NB4 (cell line): ENCODE results near the gene PGGHG.

ENCODE experiments used
- DNase-seq: peaks from one replicate; pipeline ENCODE4 v3.0.0; 2010; ENCODE audit warnings: low read depth
- H3K4me3 ChIP-seq: one replicate; pipeline ENCODE4 v1.5.1; 2011; ENCODE audit warnings: mild to moderate bottlenecking, low read depth, low read length, moderate library complexity
- MYC ChIP-seq: IDR thresholded peaks from 2 replicates; pipeline ENCODE4 v1.6.1; 2011; ENCODE audit warnings: low read depth, low read length
- POLR2A ChIP-seq: IDR thresholded peaks from 2 replicates; pipeline ENCODE4 v1.6.1; 2011; ENCODE audit warnings: mild to moderate bottlenecking; ENCODE audit not compliant: insufficient read length; ENCODE audit errors: extremely low read depth
- TF ChIP-seq, protein P1 (sequence below): IDR thresholded peaks from 2 replicates; pipeline ENCODE4 v1.6.1; 2011; ENCODE audit warnings: low read depth, low read length
- TF ChIP-seq, protein P2 (sequence below): IDR thresholded peaks from one replicate; pipeline ENCODE4 v1.5.1; 2012; ENCODE audit warnings: low read depth, low read length

The PGGHG gene

DNA sequence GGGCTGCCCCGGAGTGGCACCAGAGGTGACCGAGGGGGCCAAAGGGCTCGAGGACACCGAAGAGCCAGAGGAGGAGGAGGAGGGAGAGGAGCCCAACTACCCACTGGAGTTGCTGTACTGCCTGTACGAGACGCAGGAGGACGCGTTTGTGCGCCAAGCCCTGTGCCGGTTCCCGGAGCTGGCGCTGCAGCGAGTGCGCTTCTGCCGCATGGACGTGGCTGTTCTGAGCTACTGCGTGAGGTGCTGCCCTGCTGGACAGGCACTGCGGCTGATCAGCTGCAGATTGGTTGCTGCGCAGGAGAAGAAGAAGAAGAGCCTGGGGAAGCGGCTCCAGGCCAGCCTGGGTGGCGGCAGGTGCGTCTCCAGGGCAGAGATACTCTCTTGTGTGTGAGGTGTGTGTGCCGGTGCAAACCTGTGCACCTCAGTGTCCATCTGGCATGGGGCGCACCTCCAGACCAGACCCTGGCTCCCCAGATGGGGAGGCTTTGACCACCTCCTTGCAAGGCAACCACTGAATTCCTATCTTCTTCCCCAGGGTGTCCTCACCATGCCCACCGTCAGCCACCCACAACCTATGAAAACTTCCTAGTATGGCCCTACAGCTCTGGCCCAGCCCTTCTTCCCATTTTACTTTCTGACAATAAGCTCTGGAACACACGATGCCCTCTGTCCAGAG, 7.3 kb upstream of the PGGHG start:
- TF ChIP-seq, protein P1, sequence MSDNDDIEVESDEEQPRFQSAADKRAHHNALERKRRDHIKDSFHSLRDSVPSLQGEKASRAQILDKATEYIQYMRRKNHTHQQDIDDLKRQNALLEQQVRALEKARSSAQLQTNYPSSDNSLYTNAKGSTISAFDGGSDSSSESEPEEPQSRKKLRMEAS, result no peak
- TF ChIP-seq, protein P2, sequence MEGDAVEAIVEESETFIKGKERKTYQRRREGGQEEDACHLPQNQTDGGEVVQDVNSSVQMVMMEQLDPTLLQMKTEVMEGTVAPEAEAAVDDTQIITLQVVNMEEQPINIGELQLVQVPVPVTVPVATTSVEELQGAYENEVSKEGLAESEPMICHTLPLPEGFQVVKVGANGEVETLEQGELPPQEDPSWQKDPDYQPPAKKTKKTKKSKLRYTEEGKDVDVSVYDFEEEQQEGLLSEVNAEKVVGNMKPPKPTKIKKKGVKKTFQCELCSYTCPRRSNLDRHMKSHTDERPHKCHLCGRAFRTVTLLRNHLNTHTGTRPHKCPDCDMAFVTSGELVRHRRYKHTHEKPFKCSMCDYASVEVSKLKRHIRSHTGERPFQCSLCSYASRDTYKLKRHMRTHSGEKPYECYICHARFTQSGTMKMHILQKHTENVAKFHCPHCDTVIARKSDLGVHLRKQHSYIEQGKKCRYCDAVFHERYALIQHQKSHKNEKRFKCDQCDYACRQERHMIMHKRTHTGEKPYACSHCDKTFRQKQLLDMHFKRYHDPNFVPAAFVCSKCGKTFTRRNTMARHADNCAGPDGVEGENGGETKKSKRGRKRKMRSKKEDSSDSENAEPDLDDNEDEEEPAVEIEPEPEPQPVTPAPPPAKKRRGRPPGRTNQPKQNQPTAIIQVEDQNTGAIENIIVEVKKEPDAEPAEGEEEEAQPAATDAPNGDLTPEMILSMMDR, result no peak
- TF ChIP-seq MYC (no peak), POLR2A (no peak)

DNA sequence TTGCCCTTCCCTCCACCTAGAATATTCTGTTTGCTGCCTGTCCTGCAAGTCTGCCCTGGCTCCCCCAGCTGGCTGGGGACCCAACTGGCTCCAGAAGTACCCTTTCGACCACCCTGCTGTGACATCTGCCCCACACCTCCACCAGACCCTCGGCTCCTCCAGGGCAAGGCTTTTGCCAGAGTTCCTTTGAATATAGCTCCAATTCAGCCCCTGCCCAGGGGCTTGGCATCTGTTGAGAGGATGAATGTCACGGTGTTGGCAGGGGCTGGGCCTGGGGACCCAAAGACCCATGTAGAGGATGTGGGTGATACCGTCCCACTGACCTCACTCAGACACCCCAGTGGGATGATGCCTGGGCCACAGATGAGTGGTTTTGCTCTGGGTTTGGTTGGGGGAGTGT, 6.8 kb upstream of the PGGHG start:
- no peak for DNase-seq

More for the DNA sequence above, 7.3 kb upstream of the PGGHG start:
- no peak for DNase-seq
- no peak overlapping the region for H3K4me3 ChIP-seq

DNA sequence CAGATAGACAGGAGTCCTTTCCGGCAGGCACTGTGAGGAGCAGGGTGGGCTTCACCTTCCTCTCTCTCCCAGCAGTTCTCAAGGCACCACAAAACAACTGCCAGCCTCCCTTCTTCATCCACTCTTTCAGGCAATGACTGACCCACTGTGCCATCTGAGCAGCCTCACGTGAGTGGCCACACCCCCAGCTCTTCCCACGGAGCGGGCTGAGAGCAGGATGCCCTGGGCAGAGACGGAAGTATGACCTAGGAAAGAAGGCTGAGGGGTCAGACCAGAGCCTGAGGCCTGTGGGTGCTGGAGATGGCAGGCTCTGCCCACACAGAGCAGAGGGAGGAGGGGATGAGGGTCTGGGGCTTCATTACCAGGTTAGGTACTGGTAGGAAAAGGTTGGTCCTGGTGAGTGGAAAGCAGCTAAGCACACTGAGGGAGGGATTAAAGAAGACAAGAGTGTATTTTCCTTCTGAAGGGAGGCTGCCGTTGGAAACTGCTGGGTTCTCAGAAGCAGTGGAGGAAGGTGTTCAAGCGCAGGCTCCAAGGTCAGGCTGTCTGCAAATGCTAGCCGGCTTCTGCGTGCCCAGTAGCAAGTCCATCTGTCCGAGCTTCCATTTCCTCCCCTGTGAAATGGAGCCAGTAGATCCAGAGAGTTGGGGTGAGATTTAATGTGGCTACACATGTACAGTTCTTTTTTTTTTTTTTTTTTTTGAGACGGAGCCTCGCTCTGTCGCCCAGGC, 6.1 kb upstream of the PGGHG start:
- DNase-seq, result no peak
- no peak overlapping the region for H3K4me3 ChIP-seq
- TF ChIP-seq MYC, result no peak
- TF ChIP-seq, protein P1, result no peak
- TF ChIP-seq, protein P2, result no peak
- TF ChIP-seq POLR2A, result no peak

More for the DNA sequence above, 6.8 kb upstream of the PGGHG start:
- TF ChIP-seq, protein P1, result no peak
- TF ChIP-seq POLR2A (no peak), MYC (no peak)
- TF ChIP-seq, protein P2, result no peak
- H3K4me3 ChIP-seq, result no peak overlapping the region

DNA sequence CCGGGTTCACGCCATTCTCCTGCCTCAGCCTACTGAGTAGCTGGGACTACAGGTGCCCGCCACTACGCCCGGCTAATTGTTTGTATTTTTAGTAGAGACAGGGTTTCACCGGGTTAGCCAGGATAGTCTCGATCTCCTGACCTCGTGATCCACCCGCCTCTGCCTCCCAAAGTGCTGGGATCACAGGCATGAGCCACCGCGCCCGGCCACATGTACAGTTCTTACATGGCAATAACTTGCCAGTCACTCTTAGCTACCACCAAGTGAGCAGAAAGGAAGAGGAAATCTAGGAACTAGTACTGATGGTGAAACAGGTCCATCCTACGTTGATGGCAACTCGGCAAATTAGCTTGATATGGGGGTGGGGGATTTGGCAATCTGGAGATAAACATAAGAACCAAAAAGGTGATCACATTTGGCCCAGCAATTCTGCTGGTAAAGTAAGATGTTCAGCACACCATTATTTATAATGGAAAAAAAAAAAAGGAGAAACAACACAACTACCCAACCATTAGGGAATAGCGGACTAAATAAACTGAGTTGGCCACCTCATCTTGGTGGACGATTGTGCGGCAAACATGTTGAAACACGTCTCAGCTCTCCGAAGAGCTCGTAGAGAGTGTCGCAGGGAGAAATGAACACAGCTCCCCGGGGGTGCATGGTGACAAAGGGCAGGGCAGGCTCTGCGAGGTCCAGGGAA, 5.4 kb upstream of the PGGHG start:
- TF ChIP-seq, protein P2, result no peak
- no peak for TF ChIP-seq MYC
- TF ChIP-seq POLR2A, result no peak
- TF ChIP-seq, protein P1, result no peak
- H3K4me3 ChIP-seq, result no peak overlapping the region
- no peak for DNase-seq

DNA sequence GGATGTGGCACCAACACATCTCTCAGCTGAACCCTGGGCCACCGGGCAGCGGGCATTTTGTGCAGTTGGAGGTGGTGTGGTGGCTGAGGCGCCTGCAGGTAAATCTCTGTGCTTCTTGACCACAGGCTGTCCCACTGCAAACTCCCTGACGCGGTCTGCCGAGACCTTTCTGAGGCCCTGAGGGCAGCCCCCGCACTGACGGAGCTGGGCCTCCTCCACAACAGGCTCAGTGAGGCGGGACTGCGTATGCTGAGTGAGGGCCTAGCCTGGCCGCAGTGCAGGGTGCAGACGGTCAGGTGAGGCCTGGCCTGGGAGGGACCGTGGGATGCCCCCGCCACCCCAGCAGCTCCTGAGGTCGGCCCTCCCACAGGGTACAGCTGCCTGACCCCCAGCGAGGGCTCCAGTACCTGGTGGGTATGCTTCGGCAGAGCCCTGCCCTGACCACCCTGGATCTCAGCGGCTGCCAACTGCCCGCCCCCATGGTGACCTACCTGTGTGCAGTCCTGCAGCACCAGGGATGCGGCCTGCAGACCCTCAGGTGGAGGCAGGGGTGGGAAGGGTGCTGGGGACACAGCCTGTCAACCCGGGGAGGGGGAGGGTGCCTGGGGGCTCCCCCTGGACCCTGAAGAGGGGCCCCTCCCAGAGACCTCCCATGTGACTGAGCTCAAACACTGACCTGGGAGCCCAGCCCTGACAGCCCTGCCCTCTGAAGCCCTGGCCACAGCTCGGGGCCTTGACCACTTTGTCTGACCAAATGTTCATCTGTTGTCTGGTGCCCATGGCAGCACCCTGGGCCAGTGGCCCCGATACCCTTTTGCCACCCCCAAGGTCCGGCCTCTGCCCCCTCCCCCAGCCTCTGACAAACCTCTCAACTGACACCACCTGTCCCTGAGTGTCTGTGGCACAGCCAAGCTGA, 4.6 kb upstream of the PGGHG start:
- TF ChIP-seq POLR2A (no peak), MYC (no peak)
- TF ChIP-seq, protein P1, result no peak
- TF ChIP-seq, protein P2, result no peak
- no peak for DNase-seq
- H3K4me3 ChIP-seq, result no peak overlapping the region
